Measurements from ENCODE around the gene SLC12A3.
A peak's percentile ranks its signal among the peaks of the same experiment; 100 is the strongest.

The SLC12A3 gene

GRCh38 chr16:56892705-56893104 is 27.7 kb downstream of the SLC12A3 start:
- DNase-seq (ENCODE audit: low spot score): no peak

- DNase-seq (ENCODE audit: low spot score): no peak
Observed at GRCh38 chr16:56894331-56894917, 29.4 kb downstream of the SLC12A3 start.

GRCh38 chr16:56895813-56896212 is 30.8 kb downstream of the SLC12A3 start:
- DNase-seq (ENCODE audit: low spot score): no peak

- DNase-seq (ENCODE audit: low spot score): no peak
Observed at GRCh38 chr16:56896244-56896643, 31.2 kb downstream of the SLC12A3 start.

- DNase-seq (ENCODE audit: low spot score): no peak
Observed at GRCh38 chr16:56897026-56897799, 32.2 kb downstream of the SLC12A3 start.

GRCh38 chr16:56898847-56899246 is 33.8 kb downstream of the SLC12A3 start:
- DNase-seq (ENCODE audit: low spot score): no peak

- DNase-seq (ENCODE audit: low spot score): no peak
Observed at GRCh38 chr16:56903866-56904265, 38.9 kb downstream of the SLC12A3 start.

GRCh38 chr16:56907401-56907800 is 42.4 kb downstream of the SLC12A3 start:
- DNase-seq (ENCODE audit: low spot score): no peak

- no peak for DNase-seq (ENCODE audit: low spot score)
Observed at GRCh38 chr16:56909527-56909979, 44.5 kb downstream of the SLC12A3 start.

- DNase-seq (ENCODE audit: low spot score): no peak
Observed at GRCh38 chr16:56910112-56910511, 45.1 kb downstream of the SLC12A3 start.

GRCh38 chr16:56910654-56911539 is 45.9 kb downstream of the SLC12A3 start:
- DNase-seq (ENCODE audit: low spot score): no peak

GRCh38 chr16:56911771-56912571 is 47.0 kb downstream of the SLC12A3 start:
- peak; percentile 59 for DNase-seq (ENCODE audit: low spot score)

- DNase-seq (ENCODE audit: low spot score): no peak
Observed at GRCh38 chr16:56912746-56913708, 48.0 kb downstream of the SLC12A3 start.

- no peak for DNase-seq (ENCODE audit: low spot score)
Observed at GRCh38 chr16:56914896-56915295, 49.9 kb downstream of the SLC12A3 start.

GRCh38 chr16:56915336-56916119 is 50.5 kb downstream of the SLC12A3 start:
- no peak for DNase-seq (ENCODE audit: low spot score)

- peak; percentile 85 for DNase-seq (ENCODE audit: low spot score)
Observed at GRCh38 chr16:56916571-56917403, 51.8 kb downstream of the SLC12A3 start.

- DNase-seq (ENCODE audit: low spot score): no peak
Observed at GRCh38 chr16:56918467-56919012, 53.5 kb downstream of the SLC12A3 start.

GRCh38 chr16:56919099-56919800 is 54.2 kb downstream of the SLC12A3 start:
- DNase-seq (ENCODE audit: low spot score): no peak
